Endometrial microvascular endothelial cells (primary cell): ENCODE results near the gene PINK1. TPM values are rescaled to one million over a fixed set of nuclear protein-coding genes. Genes with fewer than 3 reads are reported as not detected.
"Not testable (repeated sequence)": the region's sequence is repeated elsewhere in the genome, so short reads cannot be mapped to it uniquely, and the experiment has no call there.

Experiments
- in situ Hi-C: cut with HindIII; loops from 2 replicates; pipeline ENCODE4 v1.10.0; 2017; ENCODE audit warnings: low sequenced_read_pairs, low pct_unique_long_range_greater_than_20kb; ENCODE audit errors: inconsistent ontology term
- total RNA-seq: library from RNA; depleted of rRNA; stranded (reverse); fragments of >200 nt; gene quantifications from one replicate; pipeline ENCODE4 v1.2.3, GENCODE V29; 2015; ENCODE audit errors: inconsistent ontology term

PINK1 gene
- total RNA-seq, 1 donor from 2014 or later, result 43.0 TPM

DNA sequence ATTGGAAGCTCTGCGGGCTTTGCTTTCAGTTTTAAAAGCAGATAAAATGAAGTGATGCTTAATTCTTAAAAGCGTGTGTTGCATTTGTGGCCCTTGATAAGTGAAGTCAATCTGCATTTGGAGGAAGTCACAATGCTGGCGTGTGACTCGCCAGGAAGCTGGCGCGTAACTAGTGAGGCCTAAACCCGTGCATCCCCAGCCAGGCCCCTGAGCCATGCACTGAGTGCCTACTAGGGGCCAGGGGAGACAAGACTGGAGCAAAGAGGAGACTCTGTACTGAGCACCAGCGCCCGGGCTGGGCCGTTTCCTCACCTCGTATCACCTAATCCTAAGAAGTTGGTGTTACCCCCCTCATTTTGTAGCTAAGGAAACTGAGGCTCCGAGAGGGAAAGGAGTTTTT is 32.5 kb downstream of the PINK1 start:
- in situ Hi-C loops, result no loop called here

DNA sequence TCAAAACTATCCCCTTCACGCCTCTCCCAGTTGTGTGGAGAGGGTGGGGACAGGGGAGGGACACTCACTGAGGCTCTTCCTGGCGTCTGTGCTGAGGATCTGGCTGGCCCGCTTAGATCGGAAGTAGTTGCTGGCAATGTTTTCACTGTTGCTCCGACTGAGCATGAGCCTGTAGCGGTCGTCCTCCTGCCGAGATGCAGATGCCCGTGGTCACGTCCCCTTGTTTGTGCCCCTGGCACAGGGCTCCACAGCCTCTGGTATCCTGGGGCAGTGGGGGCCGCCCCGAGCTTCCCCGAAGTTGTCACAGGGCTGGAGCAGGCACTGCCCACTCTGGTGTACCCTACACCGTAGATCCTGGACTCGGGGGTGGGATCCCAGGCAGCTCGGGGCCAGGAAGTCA is 32.9 kb downstream of the PINK1 start:
- in situ Hi-C loops, result no loop called here

DNA sequence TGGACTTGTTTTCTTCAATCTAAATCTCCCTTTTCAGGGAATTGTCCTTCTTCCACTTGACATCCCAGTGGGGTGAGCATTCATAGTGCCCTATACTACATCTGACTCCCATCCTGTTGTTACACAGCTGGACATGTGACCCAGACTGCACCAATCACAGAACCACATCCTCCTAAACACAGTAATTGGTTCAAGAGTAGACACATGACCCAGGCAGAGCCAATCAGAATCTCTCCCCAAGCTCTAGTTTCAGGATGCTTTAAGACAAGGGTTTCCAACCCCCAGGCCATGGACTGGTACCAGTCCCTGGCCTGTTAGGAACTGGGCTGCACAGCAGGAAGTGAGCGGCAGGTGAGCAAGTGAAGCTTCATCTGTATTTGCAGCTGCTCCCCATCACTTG is 33.5 kb downstream of the PINK1 start:
- in situ Hi-C loops, result no loop called here

DNA sequence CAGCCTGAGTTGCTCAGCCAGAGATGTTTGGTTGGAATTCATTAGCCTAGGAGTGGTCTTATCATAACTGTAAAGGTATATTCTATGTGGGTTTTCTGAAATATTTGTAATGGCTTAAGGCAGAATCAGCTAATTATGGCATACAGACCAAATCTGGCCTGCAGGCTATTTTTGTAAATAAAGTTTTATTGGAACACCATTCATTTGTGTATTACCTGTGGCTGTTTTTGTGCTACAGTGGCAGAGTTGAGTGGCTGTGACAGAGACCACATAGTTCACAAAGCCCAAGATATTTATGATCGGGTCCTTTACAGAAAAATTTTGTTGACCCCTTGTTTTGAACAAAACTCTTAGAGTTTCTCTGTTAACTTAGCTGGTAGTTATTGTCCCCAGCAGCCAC is 35.3 kb downstream of the PINK1 start:
- in situ Hi-C loops, result no loop called here

DNA sequence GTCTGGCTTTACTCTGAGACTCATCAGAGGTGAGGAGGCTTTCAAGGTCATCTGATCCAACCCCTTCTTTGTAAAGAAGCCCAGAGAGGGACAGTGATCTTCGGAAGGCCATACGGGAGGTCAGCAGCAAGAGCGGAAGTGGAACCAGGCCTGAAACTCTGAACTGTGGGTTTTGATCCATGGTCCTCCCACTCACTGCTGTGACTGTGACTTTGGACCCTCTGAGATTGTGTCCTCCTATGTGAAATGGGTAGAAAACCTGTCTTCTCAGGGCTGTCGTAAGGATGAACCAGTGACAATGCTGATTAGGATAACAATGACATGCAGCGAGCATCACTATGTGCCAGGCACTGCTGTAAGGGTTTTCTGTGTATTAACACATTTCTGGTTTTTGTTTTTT is 37.7 kb downstream of the PINK1 start:
- in situ Hi-C loops, result no loop called here

DNA sequence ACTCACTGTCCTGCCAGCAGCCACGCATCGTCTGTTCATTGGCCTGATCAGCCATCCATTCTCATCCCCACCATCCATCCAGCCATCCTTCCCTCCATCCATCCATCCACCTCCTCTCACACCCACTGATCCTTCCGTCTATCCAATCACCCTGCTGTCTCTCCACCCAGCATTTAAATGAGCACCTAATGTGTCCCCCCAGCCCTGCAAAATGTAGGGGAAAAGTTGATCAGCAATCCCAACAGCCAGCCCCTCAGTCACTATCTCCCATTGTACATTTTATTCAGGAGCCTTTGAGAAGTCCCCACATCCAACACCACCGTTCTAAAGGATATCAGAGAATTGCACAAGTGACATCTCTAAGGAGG is 39.0 kb downstream of the PINK1 start:
- in situ Hi-C loops, result no loop called here

DNA sequence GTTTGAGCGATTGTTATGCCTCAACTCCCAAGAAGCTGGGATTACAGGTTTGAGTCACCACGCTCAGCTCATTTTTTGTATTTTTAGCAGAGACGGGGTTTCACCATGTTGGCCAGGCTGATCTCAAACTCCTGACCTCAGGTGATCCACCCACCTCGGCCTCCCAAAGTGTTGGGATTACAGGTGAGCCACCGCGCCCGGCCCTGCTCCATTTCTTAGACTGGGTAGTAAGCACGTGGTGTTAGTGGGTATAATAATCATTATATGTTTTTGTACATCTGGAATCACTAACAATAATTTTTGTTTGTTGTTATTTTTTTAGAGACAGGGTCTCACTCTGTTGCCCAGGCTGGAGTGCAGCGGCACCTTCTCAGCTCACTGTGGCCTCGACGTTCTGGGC is 40.4 kb downstream of the PINK1 start:
- in situ Hi-C loops, result not testable (repeated sequence)

DNA sequence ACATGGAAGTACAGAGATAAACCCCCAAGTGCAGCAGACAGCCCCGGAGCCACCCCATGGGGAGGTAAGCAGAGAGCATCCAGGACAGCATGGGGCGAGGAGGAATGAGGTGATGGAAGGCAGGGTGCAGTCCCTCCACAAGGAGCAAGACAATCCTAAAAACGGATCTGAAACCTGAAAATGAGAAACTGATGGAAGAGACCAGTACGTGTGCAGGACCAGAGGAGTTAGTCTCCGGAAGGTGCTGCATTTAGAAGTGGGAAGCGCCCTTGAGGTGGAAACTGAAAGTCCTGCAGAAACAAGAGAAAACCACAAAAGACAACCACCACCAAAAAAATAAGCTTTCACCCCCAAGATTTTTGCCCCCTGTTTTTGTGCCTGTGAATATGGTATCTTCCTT is 45.3 kb downstream of the PINK1 start:
- in situ Hi-C loops, result no loop called here

DNA sequence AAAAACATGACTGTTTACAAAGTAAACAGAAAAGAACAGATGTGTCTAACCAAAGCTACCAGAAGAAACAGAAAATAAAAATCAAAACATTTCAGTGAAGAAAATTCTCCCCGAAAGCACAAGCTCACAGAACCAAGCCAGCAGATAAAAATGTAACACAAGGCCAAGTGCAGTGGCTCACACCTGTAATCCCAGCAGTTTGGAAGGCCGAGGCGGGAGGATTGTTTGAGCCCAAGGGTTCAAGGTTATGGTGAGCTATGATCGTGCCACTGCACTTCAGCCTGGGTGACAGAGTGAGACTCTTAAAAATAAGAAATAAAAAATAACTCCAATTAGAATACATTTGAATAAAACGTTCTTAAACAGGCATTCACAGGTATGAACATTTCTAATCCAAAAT is 47.0 kb downstream of the PINK1 start:
- in situ Hi-C loops, result no loop called here

DNA sequence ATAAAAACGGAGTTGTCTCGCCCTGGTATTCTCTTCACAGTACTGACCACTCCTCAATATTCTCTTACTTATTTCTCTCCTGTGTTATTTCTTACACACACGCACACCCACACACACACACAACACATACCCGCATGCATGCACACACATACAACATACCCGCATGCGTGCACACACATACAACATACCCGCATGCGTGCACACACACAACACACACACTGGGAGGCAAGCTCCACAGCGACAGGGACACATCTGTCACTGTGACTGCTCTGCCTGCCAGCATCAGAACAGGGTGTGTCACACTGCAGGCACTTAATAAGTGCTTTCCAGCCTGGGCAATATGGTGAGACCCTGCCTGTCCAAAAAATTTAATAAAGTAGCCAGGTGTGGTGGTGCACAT is 48.7 kb downstream of the PINK1 start:
- in situ Hi-C loops, result no loop called here

DNA sequence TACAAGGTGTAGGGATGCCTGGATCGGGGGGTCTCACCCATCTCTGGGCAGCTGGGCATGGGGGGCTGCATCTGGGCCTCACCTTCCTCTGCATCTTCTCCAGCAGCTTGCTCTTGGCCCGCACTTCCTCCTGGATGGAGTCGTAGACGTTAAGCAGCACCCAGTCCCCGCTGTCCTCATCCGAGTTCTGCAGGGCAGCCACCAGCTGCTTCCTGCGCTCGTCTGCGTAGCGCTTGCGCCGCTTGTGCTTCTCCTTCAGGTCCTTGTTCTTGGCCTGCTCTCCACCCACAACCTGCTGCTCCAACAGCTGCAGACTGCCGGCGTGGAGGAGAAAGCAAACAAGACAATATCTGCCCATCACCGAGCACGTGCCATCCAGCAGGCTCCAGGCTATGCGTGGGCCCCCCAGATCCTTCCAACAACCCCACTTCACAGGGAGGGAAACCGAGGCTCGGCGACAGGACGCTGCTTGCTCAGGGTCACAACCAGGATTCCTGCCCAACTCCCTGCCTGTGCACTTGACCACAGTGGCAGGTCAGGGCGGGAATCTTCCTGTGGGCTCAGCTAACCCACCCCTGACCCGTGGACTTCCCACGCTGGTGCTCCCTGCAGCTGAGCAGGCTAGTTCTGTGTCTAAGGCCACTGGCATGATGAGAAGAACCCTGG is 49.4 kb downstream of the PINK1 start:
- in situ Hi-C loops, result no loop called here

DNA sequence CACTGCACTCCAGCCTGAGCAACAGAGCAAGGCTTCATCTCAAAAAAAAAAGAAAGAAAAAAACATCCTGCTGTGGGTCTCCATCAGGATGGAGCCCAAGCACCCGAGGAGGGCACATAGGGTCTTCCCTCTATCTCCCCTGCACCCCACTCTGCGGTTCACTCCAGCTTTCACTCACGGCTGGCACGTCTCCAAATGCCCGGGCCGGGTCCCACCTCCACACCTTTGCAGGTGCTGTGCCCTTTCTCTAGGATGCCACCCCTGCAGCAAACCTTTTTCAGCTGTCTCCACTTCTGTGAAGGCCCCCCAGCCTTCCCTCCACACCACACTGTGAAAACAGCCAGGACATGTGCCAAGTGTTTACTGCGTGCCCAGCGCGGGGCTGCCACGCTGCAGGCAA is 50.4 kb downstream of the PINK1 start:
- in situ Hi-C loops, result no loop called here

DNA sequence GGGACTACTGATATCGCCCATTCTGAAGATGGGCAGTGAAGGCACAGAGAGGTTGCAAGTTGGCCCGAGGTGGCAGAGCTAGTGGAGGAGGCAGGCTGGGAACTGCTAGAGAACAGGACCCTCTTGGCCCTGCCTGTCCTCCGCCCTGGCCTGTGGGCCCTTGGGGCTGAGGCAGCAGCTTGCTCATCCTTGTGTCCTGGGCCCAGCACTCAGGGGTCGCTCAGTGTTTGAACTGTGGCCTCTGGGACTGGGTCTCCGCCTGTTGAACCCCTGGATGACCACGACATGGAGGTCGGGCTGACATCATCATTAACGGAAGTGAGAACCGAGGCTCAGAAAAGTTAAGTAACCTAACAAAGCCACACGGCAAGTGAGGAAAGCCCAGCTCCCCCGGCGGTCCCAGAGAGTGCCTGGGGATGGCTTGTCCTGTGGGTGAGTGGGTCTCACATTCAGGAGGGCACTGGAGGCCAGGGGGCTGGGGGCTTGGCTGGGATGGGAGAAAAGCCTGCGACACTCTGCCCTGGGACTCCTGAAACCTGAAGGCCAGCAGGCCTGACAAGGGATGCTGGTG is 50.9 kb downstream of the PINK1 start:
- in situ Hi-C loops, result no loop called here

DNA sequence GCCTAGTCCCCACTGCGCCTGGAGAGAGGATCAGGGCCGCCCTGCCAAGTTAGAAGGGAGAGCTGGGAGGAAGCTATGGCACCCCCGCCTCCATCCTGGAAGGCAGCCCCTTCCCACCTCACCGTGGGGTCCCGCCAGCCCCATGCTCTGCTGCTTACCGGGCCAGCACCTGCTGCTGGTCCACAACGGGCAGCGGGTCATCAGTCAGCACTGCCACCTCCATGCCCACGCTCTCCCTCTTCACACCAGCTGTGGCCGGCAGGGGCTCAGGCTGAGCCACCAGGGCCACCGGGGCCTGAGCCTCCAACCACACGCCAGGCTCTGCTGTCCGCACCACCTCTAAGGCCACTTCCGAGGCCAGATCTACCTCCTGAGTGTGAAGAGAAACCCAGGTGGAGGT is 51.4 kb downstream of the PINK1 start:
- in situ Hi-C loops, result no loop called here

DNA sequence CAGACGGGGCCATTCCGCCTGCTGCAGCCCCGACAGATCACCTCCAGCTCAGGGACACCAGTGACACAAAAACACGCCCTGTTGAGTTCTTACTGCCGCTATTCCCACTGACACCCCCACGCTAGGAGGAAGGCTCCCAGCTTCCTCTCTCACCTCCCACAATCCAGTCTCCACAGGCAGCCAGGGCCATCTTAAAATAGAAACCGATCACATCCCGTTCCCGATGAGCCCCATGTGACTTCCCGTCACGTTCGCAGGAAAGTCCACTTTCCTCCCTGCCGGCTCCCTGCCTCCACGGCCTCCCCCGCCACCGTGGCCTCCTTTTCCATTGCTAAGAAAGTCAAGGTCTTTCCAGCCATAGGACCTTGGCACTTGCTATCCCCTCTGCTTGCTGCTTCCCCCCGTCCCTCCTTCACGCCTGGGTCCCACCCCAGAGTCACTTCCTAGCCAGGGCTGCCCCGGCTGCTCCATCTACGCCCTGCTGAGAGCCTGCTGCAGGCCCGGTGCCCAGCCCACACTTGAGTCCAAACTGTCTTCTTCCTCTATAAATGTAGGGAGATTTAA is 51.9 kb downstream of the PINK1 start:
- in situ Hi-C loops, result no loop called here

DNA sequence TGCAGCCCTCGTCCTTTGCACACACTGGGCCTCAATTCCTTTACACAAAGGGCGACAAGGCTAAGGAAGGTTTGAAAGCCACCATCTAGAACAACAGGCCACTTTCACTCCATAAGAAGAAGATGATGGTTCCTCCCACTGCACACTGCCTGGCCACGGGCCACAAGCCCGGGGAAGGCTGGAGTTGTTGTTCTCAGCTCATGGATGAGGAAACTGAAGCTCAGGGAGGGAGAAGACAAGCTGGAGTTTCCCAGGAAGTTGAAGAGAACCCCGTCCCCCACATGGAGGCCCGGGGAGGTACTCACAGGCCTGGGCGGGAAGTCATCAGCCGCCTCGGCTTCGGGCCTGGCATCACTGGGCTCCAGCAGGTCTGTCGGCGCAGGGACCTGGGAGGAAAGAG is 52.5 kb downstream of the PINK1 start:
- in situ Hi-C loops, result no loop called here

DNA sequence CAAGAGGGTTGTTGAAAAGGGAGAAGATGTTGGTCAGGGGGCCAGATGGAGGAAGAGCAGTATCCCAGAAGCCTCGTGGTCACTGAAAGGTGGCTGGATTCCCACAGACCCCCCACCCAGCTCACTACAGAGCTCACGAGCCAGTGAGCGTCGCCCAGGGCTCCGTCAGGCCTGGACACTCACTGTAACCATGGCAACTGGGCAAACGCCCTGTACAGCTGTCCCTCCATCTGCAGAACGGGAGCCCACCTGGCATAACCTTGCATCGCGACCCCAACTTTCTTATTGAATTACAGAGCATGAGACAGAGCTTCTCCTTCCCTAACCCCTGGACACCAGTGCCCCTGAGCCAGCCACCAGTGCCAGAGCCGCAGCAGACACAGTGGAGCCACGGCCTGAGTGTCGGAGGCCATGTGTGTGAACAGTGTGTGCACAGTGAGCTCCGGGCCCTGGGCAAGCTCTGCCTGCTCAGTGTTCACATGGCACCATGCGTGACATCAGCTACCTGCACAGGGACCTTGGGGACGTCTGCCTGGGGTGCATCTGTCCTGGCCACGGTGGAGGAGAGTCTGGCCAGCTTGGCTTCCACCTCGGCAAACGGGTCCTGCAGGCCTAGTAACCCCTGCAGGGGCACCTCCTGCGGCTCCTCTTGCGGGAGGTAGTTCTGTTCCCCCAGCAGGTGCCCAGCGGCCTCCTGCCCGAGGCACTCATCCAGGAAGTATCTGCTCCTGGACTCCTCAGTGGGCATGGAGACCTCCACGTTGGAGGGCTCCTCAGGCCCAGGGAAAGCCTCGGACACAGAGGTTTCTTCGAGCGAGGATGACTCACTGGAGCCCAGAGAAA is 53.8 kb downstream of the PINK1 start:
- in situ Hi-C loops, result no loop called here

DNA sequence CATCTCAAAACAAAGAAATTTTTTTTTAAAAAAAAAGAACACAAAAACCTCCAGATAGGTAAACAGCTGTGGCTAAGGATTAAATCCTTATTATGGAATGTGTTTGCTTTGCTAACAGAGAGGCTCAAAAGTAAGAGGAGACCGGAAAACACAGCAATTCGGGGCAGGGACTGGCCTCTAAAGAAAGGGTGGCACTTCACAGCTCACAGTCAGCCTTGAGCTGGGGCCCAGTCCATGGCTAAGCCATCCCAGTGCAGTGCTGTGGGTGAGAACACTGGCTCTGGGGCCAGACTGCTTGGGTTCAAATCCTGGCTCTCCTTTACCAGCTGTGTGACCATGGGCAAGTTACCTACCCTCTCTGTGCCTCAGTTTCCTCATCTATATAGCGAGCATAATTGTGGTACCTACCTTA is 56.4 kb downstream of the PINK1 start:
- in situ Hi-C loops, result no loop called here

DNA sequence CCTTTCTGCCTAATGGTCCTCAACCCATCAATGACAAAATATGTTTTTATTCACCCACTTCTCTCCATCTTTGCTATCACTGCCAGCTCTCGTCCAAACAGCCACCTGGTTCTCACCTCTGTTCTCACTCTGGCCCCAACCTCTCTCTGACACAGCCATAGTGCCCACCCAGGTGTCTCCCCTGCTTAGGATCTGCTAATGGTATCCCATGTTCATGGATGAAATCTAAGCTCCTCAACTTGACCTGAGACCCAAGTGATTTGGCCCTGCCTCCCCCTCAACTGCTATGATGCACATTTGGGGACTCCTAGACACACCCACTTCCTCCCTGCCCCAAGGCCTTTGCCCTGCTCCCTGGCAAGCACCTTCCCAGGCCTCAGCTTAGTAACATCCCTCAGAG is 58.6 kb downstream of the PINK1 start:
- in situ Hi-C loops, result no loop called here

DNA sequence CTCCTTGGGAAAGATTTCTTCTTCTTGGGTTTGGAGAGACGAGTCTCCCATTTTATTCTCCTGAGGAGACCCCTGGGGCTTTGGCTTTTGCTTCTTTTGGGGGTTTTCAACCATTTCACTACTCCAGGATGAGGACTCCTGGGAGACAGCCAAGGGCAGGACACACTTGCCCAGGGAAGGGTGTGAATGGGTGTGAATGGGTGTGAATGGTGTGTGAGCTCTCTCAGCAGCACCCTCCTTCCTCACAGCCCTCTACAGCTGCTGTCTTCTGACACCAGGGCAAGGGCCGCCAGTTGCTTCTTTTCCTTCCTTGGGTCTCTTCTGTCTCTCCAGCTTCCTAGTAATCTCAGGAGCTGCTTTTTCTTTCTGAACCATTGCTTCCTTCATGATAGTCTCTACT is 60.4 kb downstream of the PINK1 start:
- in situ Hi-C loops, result no loop called here
